LNCAP (cell line): ENCODE measurements around the gene SNTG2.
A peak's percentile ranks its signal among the peaks of the same experiment; 100 is the strongest.

Source experiments
- TF ChIP-seq, protein P1 (sequence below): fragments of 450-650 bp; IDR thresholded peaks from 2 replicates; pipeline ENCODE4 v1.5.1; 2017; ENCODE audit warnings: mild to moderate bottlenecking

SNTG2 gene

GRCh38 chr2:1125217-1125616 lies 174.6 kb downstream of the SNTG2 start:
- TF ChIP-seq, protein P1, sequence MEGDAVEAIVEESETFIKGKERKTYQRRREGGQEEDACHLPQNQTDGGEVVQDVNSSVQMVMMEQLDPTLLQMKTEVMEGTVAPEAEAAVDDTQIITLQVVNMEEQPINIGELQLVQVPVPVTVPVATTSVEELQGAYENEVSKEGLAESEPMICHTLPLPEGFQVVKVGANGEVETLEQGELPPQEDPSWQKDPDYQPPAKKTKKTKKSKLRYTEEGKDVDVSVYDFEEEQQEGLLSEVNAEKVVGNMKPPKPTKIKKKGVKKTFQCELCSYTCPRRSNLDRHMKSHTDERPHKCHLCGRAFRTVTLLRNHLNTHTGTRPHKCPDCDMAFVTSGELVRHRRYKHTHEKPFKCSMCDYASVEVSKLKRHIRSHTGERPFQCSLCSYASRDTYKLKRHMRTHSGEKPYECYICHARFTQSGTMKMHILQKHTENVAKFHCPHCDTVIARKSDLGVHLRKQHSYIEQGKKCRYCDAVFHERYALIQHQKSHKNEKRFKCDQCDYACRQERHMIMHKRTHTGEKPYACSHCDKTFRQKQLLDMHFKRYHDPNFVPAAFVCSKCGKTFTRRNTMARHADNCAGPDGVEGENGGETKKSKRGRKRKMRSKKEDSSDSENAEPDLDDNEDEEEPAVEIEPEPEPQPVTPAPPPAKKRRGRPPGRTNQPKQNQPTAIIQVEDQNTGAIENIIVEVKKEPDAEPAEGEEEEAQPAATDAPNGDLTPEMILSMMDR: no peak

DNA sequence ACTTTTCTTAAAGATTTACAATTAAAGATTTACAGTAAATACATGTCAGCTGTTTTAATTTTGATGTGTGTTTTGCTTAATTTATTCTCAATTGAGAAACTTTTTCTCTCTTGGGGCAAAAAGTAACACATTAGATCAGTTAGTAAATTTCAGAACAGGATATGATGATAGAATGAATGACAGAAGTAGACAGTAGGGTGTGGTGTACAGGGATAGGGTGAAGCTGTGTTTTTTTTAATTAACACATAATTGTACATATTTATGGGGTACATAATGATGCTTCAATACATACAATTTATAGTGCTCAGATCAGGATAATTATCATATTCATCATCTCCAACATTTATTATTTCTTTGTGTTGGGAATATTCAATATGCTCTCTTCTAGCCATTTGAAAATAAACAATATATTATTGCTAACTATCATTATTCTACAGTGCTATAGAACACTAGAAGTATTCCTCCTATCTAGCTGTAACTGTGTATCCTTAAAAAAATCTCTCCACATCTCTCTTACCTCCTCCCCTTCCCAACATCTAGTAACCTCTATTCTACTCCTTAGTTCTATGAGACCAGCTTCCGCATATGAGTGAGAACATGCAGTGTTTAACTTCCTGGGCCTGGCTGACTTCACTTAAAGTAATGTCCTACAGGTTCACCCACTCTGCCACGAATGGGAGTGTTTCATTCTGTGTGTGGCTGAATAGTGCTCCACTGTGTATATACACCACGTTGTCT lies 175.2 kb downstream of the SNTG2 start:
- TF ChIP-seq, protein P1: no peak

GRCh38 chr2:1129982-1130381 lies 179.3 kb downstream of the SNTG2 start:
- TF ChIP-seq, protein P1: no peak

GRCh38 chr2:1130922-1131321 lies 180.3 kb downstream of the SNTG2 start:
- TF ChIP-seq, protein P1: no peak

GRCh38 chr2:1132328-1132969 lies 181.8 kb downstream of the SNTG2 start:
- TF ChIP-seq, protein P1: no peak

DNA sequence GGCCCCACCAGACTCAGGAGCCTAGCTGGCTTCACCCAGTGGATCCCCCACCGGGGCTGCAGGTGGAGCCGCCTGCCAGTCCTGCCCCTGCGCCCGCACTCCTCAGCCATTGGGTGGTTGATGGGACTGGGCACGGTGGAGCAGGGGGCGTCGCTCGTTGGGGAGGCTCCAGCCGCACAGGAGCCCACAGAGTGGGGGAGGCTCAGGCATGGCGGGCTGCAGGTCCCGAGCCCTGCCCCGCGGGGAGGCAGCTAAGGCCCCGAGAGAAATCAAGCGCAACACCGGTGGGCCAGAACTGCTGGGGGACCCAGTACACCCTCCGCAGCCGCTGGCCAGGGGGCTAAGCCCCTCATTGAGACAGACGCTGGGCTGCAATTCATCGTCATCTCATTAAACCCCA lies 184.0 kb downstream of the SNTG2 start:
- TF ChIP-seq, protein P1: no peak

DNA sequence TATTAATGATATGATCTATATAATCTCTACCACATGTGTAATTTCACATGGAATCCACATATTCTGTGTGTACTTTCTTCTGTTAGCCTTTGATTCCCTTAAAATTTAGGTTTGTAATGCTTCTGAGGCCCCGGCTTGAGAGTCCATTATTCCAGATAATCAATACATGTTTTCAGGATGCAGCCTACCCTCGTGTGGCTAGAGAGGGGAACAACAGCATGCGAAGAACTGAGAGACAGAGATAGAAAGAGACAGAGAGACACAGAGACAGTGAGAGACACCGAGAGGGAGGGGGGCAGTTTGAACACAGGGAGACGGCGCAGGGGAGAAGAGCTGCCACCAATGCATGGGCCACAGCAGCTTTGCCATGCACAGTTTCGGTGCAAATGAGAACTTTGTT lies 185.4 kb downstream of the SNTG2 start:
- TF ChIP-seq, protein P1: peak; percentile 47; the same call in 1 of the 2 replicates
